HG03571 (cell line): Measurements from ENCODE around the gene UPF1.

Experiments used
- ATAC-seq: cut with Tn5 transposase; IDR thresholded peaks from one replicate; pipeline ENCODE4 v1.9.1; 2021; ENCODE audit not compliant: unreplicated experiment

Gene UPF1

GRCh38 chr19:18855647-18856384 is 24.1 kb downstream of the UPF1 start:
- no peak for ATAC-seq

- no peak for ATAC-seq
Measured at GRCh38 chr19:18856385-18857126, 24.8 kb downstream of the UPF1 start.

GRCh38 chr19:18857223-18857622 is 25.5 kb downstream of the UPF1 start:
- ATAC-seq, result no peak

GRCh38 chr19:18858906-18859646 is 27.3 kb downstream of the UPF1 start:
- no peak for ATAC-seq

- no peak for ATAC-seq
Measured at GRCh38 chr19:18859676-18860301, 28.0 kb downstream of the UPF1 start.

- ATAC-seq, result no peak
Measured at GRCh38 chr19:18860302-18860700, 28.5 kb downstream of the UPF1 start.

GRCh38 chr19:18860725-18861124 is 29.0 kb downstream of the UPF1 start:
- ATAC-seq, result no peak

GRCh38 chr19:18861235-18861634 is 29.5 kb downstream of the UPF1 start:
- no peak for ATAC-seq

- no peak for ATAC-seq
Measured at GRCh38 chr19:18861917-18862316, 30.2 kb downstream of the UPF1 start.

GRCh38 chr19:18862976-18863842 is 31.4 kb downstream of the UPF1 start:
- ATAC-seq, result no peak

GRCh38 chr19:18863843-18864362 is 32.1 kb downstream of the UPF1 start:
- ATAC-seq, result no peak

GRCh38 chr19:18865106-18865972 is 33.6 kb downstream of the UPF1 start:
- ATAC-seq, result no peak

- no peak for ATAC-seq
Measured at GRCh38 chr19:18865973-18866799, 34.4 kb downstream of the UPF1 start.

GRCh38 chr19:18866800-18867123 is 35.0 kb downstream of the UPF1 start:
- ATAC-seq, result no peak

GRCh38 chr19:18867199-18867598 is 35.4 kb downstream of the UPF1 start:
- no peak for ATAC-seq

GRCh38 chr19:18867751-18868150 is 36.0 kb downstream of the UPF1 start:
- ATAC-seq, result no peak

GRCh38 chr19:18868380-18869022 is 36.7 kb downstream of the UPF1 start:
- no peak for ATAC-seq

GRCh38 chr19:18869023-18869618 is 37.4 kb downstream of the UPF1 start:
- no peak for ATAC-seq
